Measurements from ENCODE around the gene MEIS1.

- TF ChIP-seq CTCF (conservative IDR thresholded peaks at IDR 0.05; ENCODE audit: low read depth, low read length), result no peak
- no peak for TF ChIP-seq EZH2 (IDR thresholded peaks at IDR 0.05; ENCODE audit: low read length, unreplicated experiment)
- no peak for TF ChIP-seq EZH2phosphoT487 (IDR thresholded peaks at IDR 0.05; ENCODE audit: borderline replicate concordance, low read length)
Observed at GRCh38 chr2:66438498-66438833, 3.5 kb downstream of the MEIS1 start.
